RPMI8226 (cell line): Measurements from ENCODE around the gene PLEKHJ1.
A peak's percentile ranks its signal among the peaks of the same experiment; 100 is the strongest.

Experiments used
- DNase-seq: peaks from one replicate; pipeline ENCODE4 v3.0.0-alpha.2; 2015

PLEKHJ1 gene

DNA sequence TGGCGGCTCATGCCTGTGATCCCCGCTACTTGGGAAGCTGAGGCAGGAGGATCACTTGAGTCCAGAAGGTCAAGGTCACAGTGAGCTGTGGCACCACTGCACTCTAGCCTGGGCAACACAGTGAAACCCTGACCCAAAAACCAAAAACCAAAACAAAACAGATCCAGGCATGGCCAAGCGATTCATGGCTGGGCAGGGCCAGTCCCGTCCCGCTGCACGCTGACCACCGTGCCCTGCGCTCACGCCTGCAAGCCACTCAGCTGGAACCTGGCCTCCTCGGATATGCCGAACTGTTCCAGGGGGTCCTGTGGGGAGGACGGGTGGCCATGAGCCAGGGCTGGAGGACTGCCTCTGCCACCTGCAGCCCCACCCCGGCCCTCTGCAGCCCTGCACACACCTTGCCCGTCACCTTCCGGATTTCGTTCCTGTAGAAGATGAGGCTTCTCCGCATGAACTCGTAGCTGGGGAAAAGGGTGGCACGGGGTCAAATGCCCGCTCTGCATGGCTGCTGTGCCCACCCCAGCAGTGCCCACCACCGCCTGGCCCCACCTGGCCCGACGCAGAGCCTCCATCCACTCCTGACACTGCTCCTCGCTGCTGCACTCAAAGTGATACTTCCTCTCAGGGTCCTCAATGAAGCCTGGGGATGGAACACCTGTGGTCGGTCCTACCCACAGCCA lies 2.4 kb downstream of the PLEKHJ1 start:
- DNase-seq: no peak

DNA sequence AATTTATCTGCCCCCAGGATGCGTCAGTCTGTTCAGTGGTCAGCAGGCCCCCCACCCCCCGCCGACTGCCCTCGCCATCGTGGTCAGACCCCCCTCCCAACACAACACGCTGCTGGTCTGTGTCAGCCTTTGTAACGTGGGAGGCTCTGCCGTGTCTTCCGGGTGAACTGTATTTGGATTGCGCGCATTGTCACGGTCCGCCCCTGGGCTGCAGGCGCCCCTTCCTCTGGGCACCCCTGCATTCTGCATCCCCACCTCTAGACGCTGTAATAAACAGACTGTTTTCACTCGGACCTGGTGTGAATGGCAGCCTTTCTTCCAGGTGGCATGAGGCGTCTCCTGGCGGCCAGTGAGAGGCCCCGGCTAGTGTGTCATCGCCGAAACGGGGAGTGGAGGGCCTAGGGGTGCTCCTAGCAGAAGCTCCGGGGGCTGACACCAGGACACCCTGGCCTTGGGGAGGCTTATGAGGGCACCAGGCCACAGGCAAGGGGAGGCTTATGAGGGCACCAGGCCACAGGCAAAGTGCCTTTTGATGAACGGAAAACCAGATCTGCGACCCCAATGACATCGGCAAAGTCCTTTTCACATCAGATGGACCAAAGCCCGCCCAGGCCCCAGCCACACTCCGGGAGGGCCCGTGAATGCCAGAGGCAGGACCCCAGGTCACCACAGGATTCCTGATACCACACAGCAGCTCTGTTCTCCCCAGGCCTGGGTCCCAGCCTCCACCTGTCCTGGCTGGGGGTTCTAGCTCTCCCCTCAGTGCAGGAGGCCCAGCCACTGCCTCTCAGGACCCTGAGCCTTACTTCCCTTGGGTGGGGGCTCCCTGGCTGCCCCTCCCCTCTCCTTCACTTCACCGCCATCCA lies 3.6 kb downstream of the PLEKHJ1 start:
- no peak for DNase-seq

- no peak for DNase-seq
Observed at GRCh38 chr19:2231621-2232221, 4.4 kb downstream of the PLEKHJ1 start.

GRCh38 chr19:2230807-2231533 lies 5.2 kb downstream of the PLEKHJ1 start:
- DNase-seq: no peak

DNA sequence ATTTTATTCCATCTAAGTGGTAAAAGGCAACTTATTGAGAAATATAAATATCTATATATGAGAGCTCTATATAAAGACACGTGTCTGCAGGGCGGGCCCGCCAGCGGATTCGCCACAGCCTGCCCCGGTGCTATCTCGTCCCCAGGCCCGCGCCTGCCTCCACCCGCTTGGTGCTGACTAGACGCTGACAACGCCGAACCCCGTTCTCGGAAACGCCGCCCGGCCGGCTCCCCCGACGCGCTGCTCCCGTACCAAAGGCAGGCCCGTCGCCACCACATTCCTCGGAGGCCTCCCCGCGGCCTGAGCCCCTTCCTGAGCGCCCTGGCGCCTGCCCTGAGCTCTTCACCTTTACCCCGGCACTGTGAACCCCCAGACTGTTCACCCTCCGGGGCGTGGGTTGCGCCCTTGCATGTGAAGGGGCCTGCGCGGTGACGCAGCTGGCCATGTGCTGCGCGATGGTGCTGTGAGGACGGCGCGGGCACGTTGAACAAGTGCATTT lies 6.0 kb downstream of the PLEKHJ1 start:
- DNase-seq: no peak

- DNase-seq: no peak
Observed at GRCh38 chr19:2229103-2230032, 6.8 kb downstream of the PLEKHJ1 start.

DNA sequence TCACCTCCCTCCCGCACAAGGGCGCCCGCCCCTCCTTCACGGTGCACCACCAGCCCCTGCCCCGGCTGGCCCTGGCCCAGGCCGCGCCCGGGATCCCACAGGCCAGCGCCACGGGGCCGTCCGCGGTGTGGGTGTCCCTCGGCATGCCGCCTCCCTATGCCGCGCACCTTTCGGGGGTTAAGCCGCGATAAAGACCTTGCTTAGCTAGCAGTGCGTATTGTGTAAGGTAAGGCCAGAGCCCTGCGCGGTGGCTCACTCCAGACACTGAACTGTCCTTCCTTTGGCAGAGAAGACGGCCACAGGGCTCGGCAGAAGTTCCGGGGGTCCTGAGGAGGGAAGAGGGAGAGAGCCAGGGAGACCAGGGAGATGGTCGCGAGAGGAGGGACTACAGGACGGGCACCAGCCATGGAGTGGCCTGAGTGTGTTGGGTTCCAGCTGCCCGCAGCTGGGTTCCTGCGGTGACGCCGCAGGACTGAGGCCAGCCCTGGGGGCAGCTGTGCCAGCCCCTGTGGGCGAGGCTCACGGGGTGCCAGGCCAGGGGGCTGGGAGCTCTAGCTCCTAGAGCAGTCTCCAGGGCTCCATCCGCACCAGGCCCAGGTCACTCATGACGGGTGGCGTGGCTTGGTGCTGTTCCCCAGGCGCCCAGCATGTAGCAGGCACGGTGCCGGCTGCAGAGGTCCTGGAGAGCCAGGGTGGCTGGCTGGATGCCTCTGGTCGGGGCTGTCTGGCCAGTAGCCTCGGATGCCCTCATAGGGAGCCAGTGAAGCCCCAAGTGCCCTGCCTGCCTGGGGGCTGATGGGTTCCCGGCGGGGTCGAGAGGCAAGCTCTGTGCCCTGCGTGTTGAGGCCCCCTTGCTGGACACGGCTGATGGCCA lies 7.7 kb downstream of the PLEKHJ1 start:
- DNase-seq: no peak

DNA sequence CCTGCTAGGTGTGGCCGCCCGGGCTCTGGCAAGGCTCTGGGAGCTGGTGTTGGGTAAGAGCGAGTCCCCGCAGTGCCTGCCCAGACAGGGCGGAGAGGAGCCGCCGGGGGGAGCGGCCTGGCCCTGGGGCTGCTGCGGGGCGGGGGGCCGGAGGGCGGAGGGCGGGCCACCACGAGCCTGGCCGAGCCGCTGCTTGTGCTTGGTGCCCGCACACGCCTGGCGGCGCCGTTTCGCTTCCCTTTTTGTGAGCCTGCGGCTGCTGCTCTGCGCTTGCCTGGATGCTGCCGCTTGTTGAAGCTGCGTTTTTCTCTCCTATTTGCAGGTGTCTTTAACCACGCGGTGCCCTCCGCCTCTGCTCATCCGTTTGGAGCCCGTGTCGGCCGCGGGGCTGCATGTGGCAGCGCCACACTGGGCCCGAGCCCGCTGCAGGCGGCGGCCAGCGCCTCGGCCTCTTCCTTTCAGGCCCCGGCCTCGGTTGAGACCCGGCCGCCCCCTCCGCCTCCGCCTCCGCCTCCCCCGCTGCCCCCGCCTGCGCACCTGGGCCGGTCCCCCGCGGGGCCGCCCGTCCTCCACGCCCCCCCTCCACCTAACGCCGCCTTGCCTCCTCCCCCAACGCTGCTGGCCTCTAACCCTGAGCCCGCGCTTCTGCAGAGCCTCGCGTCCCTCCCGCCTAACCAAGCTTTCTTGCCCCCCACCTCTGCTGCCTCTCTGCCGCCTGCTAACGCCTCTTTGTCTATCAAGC lies 8.5 kb downstream of the PLEKHJ1 start:
- peak; percentile 89 for DNase-seq

DNA sequence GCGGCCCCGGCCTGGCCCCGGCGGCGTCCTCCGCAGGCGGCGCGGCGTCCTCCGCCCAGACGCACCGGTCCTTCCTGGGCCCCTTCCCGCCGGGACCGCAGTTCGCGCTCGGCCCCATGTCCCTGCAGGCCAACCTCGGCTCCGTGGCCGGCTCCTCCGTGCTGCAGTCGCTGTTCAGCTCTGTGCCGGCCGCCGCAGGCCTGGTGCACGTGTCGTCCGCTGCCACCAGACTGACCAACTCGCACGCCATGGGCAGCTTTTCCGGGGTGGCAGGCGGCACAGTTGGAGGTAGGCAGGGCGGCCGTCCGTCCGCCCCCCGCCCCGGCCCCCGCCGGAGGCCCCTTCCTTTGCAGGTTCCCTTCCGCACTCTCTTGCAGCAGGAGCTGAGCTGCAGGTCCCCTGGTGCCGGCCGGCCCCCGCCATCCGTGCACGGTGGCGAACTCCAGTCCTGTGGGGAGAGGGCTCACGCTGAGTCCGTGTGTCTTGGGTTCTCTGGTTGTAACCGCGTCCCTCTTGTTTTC lies 9.2 kb downstream of the PLEKHJ1 start:
- DNase-seq: no peak

DNA sequence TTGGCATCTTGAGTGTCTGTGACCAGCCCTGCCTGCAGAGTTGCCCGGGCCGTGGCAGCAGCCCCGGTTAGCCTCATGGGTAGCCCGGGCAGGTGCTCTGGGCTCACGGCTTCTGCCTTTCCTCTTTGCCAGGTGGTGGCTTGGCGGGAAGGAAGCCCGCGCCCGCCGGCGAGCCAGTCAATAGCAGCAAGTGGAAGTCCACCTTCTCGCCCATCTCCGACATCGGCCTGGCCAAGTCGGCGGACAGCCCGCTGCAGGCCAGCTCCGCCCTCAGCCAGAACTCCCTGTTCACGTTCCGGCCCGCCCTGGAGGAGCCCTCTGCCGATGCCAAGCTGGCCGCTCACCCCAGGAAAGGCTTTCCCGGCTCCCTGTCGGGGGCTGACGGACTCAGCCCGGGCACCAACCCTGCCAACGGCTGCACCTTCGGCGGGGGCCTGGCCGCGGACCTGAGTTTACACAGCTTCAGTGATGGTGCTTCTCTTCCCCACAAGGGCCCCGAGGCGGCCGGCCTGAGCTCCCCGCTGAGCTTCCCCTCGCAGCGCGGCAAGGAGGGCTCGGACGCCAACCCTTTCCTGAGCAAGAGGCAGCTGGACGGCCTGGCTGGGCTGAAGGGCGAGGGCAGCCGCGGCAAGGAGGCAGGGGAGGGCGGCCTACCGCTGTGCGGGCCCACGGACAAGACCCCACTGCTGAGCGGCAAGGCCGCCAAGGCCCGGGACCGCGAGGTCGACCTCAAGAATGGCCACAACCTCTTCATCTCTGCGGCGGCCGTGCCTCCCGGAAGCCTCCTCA lies 9.9 kb downstream of the PLEKHJ1 start:
- DNase-seq: no peak

DNA sequence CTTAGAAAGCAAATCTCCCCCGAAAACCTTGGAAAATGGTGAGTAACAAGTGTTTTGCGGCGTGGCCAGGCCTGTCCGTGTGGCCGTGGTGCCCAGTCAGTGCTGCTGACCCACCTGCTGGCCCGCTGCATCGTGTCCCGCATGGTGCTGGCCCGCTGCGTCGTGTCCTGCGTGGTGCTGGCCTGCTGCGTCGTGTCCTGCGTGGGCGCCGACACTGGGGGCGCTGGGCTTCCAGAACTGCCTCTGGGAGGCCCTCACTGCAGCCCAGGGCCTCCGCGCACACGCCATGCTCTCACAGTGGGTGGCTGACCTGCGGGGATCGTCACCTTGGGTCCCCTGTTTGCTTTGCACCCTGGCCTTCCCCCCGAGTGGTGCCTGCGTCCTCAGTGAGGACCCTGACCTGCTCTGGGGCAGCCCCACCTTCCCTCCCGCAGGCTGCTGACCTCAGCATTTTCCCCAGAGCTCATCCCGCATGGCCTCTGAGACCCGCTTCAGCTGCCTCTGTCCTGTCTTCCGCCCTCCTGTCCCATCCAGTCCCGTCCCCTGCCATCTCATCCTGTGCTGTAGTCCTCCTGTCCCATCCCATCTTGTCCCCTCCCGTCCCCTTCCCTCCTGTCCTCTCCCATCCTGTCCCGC lies 10.6 kb downstream of the PLEKHJ1 start:
- no peak for DNase-seq

DNA sequence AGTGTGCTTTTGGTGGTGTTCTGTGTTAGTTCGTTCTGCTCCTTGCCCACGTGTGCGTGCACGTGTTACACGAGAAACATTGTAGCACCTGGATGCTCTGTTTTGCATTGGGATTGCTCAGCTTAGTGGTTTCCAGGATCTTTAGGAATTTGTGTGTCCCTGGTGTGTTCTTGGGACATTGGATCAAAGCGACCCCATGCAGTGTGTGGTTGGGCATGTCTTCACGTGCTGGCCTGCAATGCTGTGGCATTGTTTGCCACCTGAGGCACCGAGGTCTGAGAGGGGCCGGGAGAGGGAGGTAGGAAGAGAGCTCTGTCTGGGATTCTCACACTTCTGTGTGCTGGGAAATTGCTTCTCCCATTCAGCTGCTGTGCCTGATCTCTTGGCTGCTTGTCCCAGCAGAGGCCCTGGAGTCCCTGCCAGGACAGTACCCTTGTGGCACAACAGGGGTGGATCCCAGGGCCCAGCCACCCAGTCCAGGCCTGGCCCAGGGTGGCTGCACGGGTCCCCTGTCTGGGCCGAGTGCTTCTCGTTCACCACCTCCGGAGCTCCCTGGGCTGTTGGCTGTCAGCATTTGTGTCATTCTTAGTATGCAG lies 11.3 kb downstream of the PLEKHJ1 start:
- DNase-seq: no peak

DNA sequence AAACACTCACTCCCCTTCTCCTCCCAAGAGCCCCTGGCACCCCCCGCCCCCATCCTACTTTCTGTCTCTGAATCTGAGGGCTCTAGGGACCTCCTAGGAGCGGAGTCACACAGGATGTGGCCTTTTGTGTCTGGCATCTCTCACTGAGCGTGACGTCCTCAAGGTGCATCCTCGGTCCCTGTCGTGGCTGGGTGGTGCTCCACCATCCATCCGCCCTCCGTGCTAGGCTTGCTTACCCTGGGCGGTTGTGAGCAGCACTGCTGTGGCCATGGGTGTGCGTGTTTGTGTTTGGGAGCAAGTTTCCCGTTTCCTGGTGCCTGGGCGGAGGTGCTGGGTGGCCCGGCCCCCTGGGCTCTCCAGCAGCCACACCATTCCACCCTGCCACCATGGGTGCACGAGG lies 12.2 kb downstream of the PLEKHJ1 start:
- DNase-seq: no peak

GRCh38 chr19:2223391-2223790 lies 12.7 kb downstream of the PLEKHJ1 start:
- DNase-seq: no peak

DNA sequence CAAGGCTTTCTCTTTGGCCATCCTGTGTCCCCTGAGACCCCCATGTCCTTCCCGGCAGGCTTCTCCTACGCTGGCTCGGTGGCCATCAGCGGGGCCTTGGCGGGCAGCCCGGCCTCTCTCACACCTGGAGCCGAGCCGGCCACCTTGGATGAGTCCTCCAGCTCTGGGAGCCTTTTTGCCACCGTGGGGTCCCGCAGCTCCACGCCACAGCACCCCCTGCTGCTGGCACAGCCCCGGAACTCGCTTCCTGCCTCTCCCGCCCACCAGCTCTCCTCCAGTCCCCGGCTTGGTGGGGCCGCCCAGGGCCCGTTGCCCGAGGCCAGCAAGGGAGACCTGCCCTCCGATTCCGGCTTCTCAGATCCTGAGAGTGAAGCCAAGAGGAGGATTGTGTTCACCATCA lies 14.2 kb downstream of the PLEKHJ1 start:
- no peak for DNase-seq

DNA sequence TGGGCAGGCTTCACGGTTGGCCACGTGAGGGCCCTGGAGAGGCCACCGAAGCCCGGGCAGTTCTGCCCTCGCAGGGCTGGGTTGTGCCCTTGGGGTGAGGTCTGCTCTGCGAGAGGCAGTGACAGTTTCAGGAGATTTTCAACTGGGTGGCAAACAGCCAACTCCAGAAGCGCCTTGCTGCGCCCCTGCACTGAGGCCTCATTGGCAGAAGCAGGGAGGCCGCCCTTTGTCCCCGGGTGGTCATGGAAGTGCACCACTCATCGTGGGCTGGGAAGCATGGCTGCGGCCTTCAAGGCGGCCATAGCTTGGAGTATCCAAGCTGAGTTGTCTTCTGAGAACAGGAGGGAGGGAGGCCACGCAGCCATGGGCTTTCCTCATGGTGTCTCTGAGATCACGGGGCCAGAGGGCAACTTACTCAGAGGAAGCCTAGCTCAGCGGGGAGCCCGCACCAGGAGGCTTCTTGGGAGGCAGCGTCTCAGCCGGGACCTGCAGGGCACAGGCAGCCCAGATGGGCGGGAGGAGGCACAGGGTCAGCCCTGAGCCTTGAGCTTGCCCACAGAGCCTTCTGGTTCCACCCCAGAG lies 14.8 kb downstream of the PLEKHJ1 start:
- no peak for DNase-seq

GRCh38 chr19:2219726-2220125 lies 16.4 kb downstream of the PLEKHJ1 start:
- no peak for DNase-seq

DNA sequence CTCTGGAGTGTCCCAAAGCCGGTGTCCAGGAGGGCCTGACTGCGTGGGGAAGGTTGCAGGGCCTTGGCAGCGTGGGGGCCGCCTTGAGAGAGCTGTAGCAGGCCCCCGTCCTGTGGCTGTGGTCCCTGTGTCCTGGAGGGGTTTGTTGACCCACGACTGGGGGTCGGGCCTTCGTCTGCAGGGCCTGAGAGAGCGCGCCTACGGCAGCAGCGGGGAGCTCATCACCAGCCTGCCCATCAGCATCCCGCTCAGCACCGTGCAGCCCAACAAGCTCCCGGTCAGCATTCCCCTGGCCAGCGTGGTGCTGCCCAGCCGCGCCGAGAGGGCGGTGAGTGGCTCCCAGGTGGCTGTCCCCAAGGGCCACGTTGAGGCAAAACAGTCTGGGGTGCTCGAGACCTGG lies 18.5 kb downstream of the PLEKHJ1 start:
- DNase-seq: no peak
